ENCODE measurements around the gene SYT7. TPM values are rescaled to one million over a fixed set of nuclear protein-coding genes. Genes with fewer than 3 reads are reported as not detected.

The SYT7 gene
- total RNA-seq, 4 donors from 2014 or later: 1.3 to 4.2 (median 1.8) TPM

GRCh38 chr11:61553373-61554171 lies 27.3 kb downstream of the SYT7 start:
- DNase-seq (ENCODE audit: extremely low spot score): no peak
- TF ChIP-seq POLR2A (IDR thresholded peaks at IDR 0.05; ENCODE audit: low read depth) (no peak), POLR2AphosphoS5 (IDR thresholded peaks at IDR 0.05) (no peak), EP300 (IDR thresholded peaks at IDR 0.05) (no peak), CTCF (IDR thresholded peaks at IDR 0.05) (no peak)
- 52% methylated on average over 12 of the region's 15 CpGs for WGBS
- Histone ChIP-seq H3K4me3 (no peak overlapping the region), H3K36me3 (no peaks in the 10 kb centered on the region), H3K27me3 (peaks cover 0 to 97% (median 16%) of the 10 kb centered on the region in 4 donors), H3K4me1 (peaks cover 7 to 16% (median 14%) of the 10 kb centered on the region in 4 donors), H3K27ac (replicated peaks in 1 of 4) (no peak overlapping the region), H3K9me3 (no peaks in the 10 kb centered on the region)
- intact Hi-C loops (cut with DNase I): no loop called here

GRCh38 chr11:61552108-61552635 lies 28.7 kb downstream of the SYT7 start:
- no peak for DNase-seq (ENCODE audit: extremely low spot score)
- no peaks in the 10 kb centered on the region for H3K9me3 ChIP-seq
- H3K4me3 ChIP-seq: no peak overlapping the region
- 69% methylated on average over 10 of the region's 13 CpGs for WGBS
- no peaks in the 10 kb centered on the region for H3K36me3 ChIP-seq
- peaks cover 7 to 16% (median 14%) of the 10 kb centered on the region in 4 donors for H3K4me1 ChIP-seq
- TF ChIP-seq CTCF (IDR thresholded peaks at IDR 0.05) (no peak), EP300 (IDR thresholded peaks at IDR 0.05) (no peak), POLR2AphosphoS5 (IDR thresholded peaks at IDR 0.05) (no peak), POLR2A (IDR thresholded peaks at IDR 0.05; ENCODE audit: low read depth) (no peak)
- no peak overlapping the region for H3K27ac ChIP-seq (replicated peaks in 1 of 4)
- H3K27me3 ChIP-seq: peaks cover 0 to 99% (median 16%) of the 10 kb centered on the region in 4 donors
- intact Hi-C loops (cut with DNase I): no loop called here

- peaks cover 0 to 99% (median 17%) of the 10 kb centered on the region in 4 donors for H3K27me3 ChIP-seq
- no peaks in the 10 kb centered on the region for H3K9me3 ChIP-seq
- H3K4me1 ChIP-seq: peaks cover 7 to 16% (median 14%) of the 10 kb centered on the region in 4 donors
- 63% methylated on average over 10 of the region's 12 CpGs for WGBS
- no peaks in the 10 kb centered on the region for H3K36me3 ChIP-seq
- H3K4me3 ChIP-seq: no peak overlapping the region
- intact Hi-C loops (cut with DNase I): no loop called here
- DNase-seq (ENCODE audit: extremely low spot score): no peak
- no peak for TF ChIP-seq POLR2A (IDR thresholded peaks at IDR 0.05; ENCODE audit: low read depth)
- no peak for TF ChIP-seq POLR2AphosphoS5 (IDR thresholded peaks at IDR 0.05)
- no peak for TF ChIP-seq CTCF (IDR thresholded peaks at IDR 0.05)
- no peak for TF ChIP-seq EP300 (IDR thresholded peaks at IDR 0.05)
- H3K27ac ChIP-seq (replicated peaks in 1 of 4): no peak overlapping the region
These were observed 29.2 kb downstream of the SYT7 start for GRCh38 chr11:61551634-61552033.

- WGBS: 93% methylated on average over 17 of the region's 18 CpGs
- no peak for TF ChIP-seq POLR2A (IDR thresholded peaks at IDR 0.05; ENCODE audit: low read depth)
- TF ChIP-seq EP300 (IDR thresholded peaks at IDR 0.05): no peak
- TF ChIP-seq POLR2AphosphoS5 (IDR thresholded peaks at IDR 0.05): no peak
- no peak for TF ChIP-seq CTCF (IDR thresholded peaks at IDR 0.05)
- DNase-seq (ENCODE audit: extremely low spot score): no peak
- no peak overlapping the region for H3K4me3 ChIP-seq
- peaks cover 7 to 16% (median 15%) of the 10 kb centered on the region in 4 donors for H3K4me1 ChIP-seq
- no peaks in the 10 kb centered on the region for H3K9me3 ChIP-seq
- H3K27ac ChIP-seq (replicated peaks in 1 of 4): no peak overlapping the region
- intact Hi-C loops (cut with DNase I): no loop called here
- H3K36me3 ChIP-seq: no peaks in the 10 kb centered on the region
- peaks cover 0 to 99% (median 20%) of the 10 kb centered on the region in 4 donors for H3K27me3 ChIP-seq
These were observed 30.1 kb downstream of the SYT7 start for GRCh38 chr11:61550665-61551227.

All from esophagus muscularis mucosa (tissue), 4 donors.